ENCODE data around the gene AKR7A2.

DNA sequence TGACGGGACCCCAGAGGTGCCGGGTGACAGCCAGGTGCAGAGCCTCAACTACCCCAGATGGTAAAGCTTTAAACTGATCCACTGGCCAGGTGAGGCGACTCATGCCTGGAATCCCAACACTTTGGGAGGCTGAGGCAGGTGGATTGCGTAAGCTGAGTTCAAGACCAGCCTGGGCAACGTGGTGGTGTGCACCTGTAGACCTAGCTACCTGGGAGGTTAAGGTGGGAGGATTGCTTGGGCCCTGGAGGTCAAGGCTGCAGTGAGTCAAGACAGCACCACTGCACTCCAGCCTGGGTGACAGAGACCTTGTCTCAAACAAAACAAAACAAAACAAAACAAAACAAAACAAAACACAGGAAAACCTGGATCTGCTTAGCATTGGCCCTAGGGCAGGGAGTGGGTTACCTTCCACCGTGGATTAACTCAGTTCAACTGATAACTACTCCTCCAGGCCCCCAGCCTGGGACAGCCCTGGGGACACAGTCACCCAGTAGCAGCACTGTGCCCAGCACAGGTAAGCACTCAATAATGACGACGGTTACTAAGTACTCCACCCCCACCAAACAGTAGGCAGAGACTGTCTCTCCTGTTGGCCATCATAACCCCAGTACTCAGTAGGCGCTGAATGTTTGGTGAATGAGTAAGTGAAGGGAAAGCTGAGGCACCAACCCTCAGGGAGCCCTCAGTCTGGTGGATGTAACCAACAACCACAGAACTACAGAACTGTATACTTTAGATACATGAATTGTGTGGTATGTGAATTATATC is 21.8 kb upstream of the AKR7A2 start:
- TF ChIP-seq, protein P1, sequence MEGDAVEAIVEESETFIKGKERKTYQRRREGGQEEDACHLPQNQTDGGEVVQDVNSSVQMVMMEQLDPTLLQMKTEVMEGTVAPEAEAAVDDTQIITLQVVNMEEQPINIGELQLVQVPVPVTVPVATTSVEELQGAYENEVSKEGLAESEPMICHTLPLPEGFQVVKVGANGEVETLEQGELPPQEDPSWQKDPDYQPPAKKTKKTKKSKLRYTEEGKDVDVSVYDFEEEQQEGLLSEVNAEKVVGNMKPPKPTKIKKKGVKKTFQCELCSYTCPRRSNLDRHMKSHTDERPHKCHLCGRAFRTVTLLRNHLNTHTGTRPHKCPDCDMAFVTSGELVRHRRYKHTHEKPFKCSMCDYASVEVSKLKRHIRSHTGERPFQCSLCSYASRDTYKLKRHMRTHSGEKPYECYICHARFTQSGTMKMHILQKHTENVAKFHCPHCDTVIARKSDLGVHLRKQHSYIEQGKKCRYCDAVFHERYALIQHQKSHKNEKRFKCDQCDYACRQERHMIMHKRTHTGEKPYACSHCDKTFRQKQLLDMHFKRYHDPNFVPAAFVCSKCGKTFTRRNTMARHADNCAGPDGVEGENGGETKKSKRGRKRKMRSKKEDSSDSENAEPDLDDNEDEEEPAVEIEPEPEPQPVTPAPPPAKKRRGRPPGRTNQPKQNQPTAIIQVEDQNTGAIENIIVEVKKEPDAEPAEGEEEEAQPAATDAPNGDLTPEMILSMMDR (IDR thresholded peaks at IDR 0.05) = no peak
- no peak for TF ChIP-seq POLR2A (IDR thresholded peaks at IDR 0.05)
